ENCODE measurements around the gene PTPRG. TPM values are rescaled to one million over a fixed set of nuclear protein-coding genes. Genes with fewer than 3 reads are reported as not detected.

The PTPRG gene
- polyA plus RNA-seq, 3 donors, result not detected

- intact Hi-C loops (cut with micrococcal nuclease), result no loop called here
- no peak overlapping the region for H3K4me2 ChIP-seq (replicated peaks; ENCODE audit: extremely low read depth, low read length, poor library complexity, severe bottlenecking)
- no peak overlapping the region for H2AFZ ChIP-seq (ENCODE audit: insufficient read depth, low read depth, low read length, poor library complexity, severe bottlenecking)
- no peaks in the 10 kb centered on the region for H3K9me3 ChIP-seq (replicated peaks in 1 of 2; ENCODE audit: control insufficient read depth in 1 of 2, insufficient read depth in 1 of 2, low read length in 2 of 2)
- H3K4me1 ChIP-seq (ENCODE audit: control insufficient read depth in 1 of 2, insufficient read depth in 2 of 2, low read length in 2 of 2), result no peaks in the 10 kb centered on the region
- TF ChIP-seq, protein P1, sequence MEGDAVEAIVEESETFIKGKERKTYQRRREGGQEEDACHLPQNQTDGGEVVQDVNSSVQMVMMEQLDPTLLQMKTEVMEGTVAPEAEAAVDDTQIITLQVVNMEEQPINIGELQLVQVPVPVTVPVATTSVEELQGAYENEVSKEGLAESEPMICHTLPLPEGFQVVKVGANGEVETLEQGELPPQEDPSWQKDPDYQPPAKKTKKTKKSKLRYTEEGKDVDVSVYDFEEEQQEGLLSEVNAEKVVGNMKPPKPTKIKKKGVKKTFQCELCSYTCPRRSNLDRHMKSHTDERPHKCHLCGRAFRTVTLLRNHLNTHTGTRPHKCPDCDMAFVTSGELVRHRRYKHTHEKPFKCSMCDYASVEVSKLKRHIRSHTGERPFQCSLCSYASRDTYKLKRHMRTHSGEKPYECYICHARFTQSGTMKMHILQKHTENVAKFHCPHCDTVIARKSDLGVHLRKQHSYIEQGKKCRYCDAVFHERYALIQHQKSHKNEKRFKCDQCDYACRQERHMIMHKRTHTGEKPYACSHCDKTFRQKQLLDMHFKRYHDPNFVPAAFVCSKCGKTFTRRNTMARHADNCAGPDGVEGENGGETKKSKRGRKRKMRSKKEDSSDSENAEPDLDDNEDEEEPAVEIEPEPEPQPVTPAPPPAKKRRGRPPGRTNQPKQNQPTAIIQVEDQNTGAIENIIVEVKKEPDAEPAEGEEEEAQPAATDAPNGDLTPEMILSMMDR (IDR thresholded peaks at IDR 0.05), result no peak
- H3K9me3 Mint-ChIP-seq, result peaks cover 0 to 10% (median 2%) of the 10 kb centered on the region in 7 donors
- no peak overlapping the region for H3K4me3 Mint-ChIP-seq
- no peaks in the 10 kb centered on the region for H4K20me1 ChIP-seq (ENCODE audit: insufficient read depth, low read length)
- no peaks in the 10 kb centered on the region for H3K4me1 Mint-ChIP-seq
- H3K27ac Mint-ChIP-seq, result no peak overlapping the region
- no peaks in the 10 kb centered on the region for H3K36me3 Mint-ChIP-seq
- H3K36me3 ChIP-seq (replicated peaks in 1 of 2; ENCODE audit: control insufficient read depth in 1 of 2, insufficient read depth in 2 of 2, low read length in 2 of 2), result no peaks in the 10 kb centered on the region
- H3K27ac ChIP-seq (ENCODE audit: low read depth in 1 of 2, low read length in 2 of 2), result no peak overlapping the region
- WGBS (ENCODE audit: insufficient coverage), result no CpG with 5 or more reads among the region's 2 CpGs
- no peaks in the 10 kb centered on the region for H3K27me3 ChIP-seq (ENCODE audit: control insufficient read depth in 2 of 2, insufficient read depth in 2 of 2, low read length in 2 of 2)
- H3K79me2 ChIP-seq (ENCODE audit: insufficient read depth, low read length), result no peaks in the 10 kb centered on the region
- H3K9ac ChIP-seq (ENCODE audit: insufficient read depth, low read length, poor library complexity, severe bottlenecking), result no peak overlapping the region
- peaks cover 0 to 2% (median 0%) of the 10 kb centered on the region in 3 donors for H3K27me3 Mint-ChIP-seq (ENCODE audit: low read depth in 3 of 3)
- H3K4me3 ChIP-seq (replicated peaks in 1 of 3; ENCODE audit: low read depth in 2 of 3, low read length in 3 of 3), result no peak overlapping the region
- no peak for DNase-seq
Measured at GRCh38 chr3:61974662-61975061, 413.3 kb downstream of the PTPRG start.

- DNase-seq, result no peak
- intact Hi-C loops (cut with micrococcal nuclease), result no loop called here
- TF ChIP-seq, protein P1 (IDR thresholded peaks at IDR 0.05), result no peak
- no peaks in the 10 kb centered on the region for H3K36me3 Mint-ChIP-seq
- H3K4me3 ChIP-seq (replicated peaks in 1 of 3; ENCODE audit: low read depth in 2 of 3, low read length in 3 of 3), result no peak overlapping the region
- H3K27ac ChIP-seq (ENCODE audit: low read depth in 1 of 2, low read length in 2 of 2), result no peak overlapping the region
- H3K79me2 ChIP-seq (ENCODE audit: insufficient read depth, low read length), result no peaks in the 10 kb centered on the region
- no CpG with 5 or more reads among the region's 3 CpGs for WGBS (ENCODE audit: insufficient coverage)
- H3K4me2 ChIP-seq (replicated peaks; ENCODE audit: extremely low read depth, low read length, poor library complexity, severe bottlenecking), result no peak overlapping the region
- H3K4me1 Mint-ChIP-seq, result no peaks in the 10 kb centered on the region
- H3K4me3 Mint-ChIP-seq, result no peak overlapping the region
- H3K27me3 ChIP-seq (ENCODE audit: control insufficient read depth in 2 of 2, insufficient read depth in 2 of 2, low read length in 2 of 2), result no peaks in the 10 kb centered on the region
- H3K36me3 ChIP-seq (replicated peaks in 1 of 2; ENCODE audit: control insufficient read depth in 1 of 2, insufficient read depth in 2 of 2, low read length in 2 of 2), result no peaks in the 10 kb centered on the region
- no peak overlapping the region for H3K27ac Mint-ChIP-seq
- no peak overlapping the region for H2AFZ ChIP-seq (ENCODE audit: insufficient read depth, low read depth, low read length, poor library complexity, severe bottlenecking)
- H3K9me3 Mint-ChIP-seq, result peaks cover 0 to 10% (median 2%) of the 10 kb centered on the region in 7 donors
- H3K9ac ChIP-seq (ENCODE audit: insufficient read depth, low read length, poor library complexity, severe bottlenecking), result no peak overlapping the region
- no peaks in the 10 kb centered on the region for H4K20me1 ChIP-seq (ENCODE audit: insufficient read depth, low read length)
- H3K4me1 ChIP-seq (ENCODE audit: control insufficient read depth in 1 of 2, insufficient read depth in 2 of 2, low read length in 2 of 2), result no peaks in the 10 kb centered on the region
- peaks cover 0 to 2% (median 0%) of the 10 kb centered on the region in 3 donors for H3K27me3 Mint-ChIP-seq (ENCODE audit: low read depth in 3 of 3)
- no peaks in the 10 kb centered on the region for H3K9me3 ChIP-seq (replicated peaks in 1 of 2; ENCODE audit: control insufficient read depth in 1 of 2, insufficient read depth in 1 of 2, low read length in 2 of 2)
Measured at GRCh38 chr3:61975199-61975598, 413.8 kb downstream of the PTPRG start.
